ENCODE data around the gene PYGO2.

The PYGO2 gene

DNA sequence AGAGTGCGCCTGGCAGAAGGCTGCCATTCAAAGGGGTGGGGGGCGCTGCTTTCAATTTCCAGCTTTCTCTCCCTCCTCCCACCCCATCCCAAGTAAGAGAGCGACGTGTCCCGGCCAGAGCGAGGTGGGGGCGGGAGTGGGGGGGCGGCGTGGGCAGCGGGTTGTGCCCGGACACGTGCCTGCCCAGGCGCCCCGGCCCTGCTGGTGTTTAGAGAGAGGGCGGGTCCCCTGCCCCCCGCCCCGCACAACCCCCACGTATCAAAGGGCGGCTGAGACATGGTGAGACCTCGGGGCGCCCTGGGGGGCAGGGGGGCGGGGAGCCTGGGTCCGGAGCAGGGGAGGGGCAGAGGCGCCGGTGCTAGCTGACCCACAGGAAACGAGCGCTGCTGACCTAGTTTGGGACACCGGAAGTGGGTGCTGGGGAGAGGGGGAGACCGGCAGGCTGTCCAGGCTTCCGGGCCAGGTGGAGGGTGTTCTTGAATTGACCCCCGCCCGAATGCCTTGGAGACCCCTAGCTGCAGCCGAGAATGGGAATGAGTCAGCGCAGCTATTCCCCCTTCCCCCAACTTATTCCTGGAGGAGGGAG, 42.3 kb upstream of the PYGO2 start:
- Histone ChIP-seq H3K4me3 (ENCODE audit: low read depth, low read length) (peak overlapping the region; percentile 91), H3K27me3 (no peaks in the 10 kb centered on the region), H3K4me1 (peaks cover 8% of the 10 kb centered on the region), H3K9me3 (no peaks in the 10 kb centered on the region), H3K36me3 (no peaks in the 10 kb centered on the region)
- DNase-seq: no peak
- TF ChIP-seq, protein P1, sequence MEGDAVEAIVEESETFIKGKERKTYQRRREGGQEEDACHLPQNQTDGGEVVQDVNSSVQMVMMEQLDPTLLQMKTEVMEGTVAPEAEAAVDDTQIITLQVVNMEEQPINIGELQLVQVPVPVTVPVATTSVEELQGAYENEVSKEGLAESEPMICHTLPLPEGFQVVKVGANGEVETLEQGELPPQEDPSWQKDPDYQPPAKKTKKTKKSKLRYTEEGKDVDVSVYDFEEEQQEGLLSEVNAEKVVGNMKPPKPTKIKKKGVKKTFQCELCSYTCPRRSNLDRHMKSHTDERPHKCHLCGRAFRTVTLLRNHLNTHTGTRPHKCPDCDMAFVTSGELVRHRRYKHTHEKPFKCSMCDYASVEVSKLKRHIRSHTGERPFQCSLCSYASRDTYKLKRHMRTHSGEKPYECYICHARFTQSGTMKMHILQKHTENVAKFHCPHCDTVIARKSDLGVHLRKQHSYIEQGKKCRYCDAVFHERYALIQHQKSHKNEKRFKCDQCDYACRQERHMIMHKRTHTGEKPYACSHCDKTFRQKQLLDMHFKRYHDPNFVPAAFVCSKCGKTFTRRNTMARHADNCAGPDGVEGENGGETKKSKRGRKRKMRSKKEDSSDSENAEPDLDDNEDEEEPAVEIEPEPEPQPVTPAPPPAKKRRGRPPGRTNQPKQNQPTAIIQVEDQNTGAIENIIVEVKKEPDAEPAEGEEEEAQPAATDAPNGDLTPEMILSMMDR (IDR thresholded peaks at IDR 0.05; ENCODE audit: low read depth, low read length): no peak

DNA sequence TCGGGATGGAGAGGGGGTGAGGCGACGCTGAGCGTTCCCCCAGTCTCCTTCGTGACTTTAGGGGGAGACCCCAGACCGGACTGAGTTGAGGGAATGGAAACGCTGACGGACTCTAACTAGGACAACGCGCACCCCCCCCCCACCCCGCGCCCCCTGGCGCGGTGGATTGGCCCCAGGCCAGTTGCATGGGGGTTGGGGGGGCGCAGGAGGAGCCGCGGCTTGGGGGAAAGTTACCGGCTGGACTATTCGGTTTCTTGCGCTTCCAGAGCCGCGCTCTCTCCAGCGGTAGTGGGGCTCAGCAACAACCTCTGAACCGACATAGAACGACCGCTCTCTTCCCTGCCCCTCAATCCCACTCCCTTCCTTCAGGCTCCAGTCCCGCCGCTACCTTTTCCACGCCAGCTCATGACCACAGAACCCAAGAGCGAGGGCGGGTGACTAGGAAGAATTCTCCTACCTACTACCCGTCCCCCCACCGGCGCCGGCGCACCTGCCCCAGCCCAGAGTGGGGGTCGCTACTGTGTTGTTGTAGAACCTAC, 41.7 kb upstream of the PYGO2 start:
- Histone ChIP-seq H3K36me3 (no peaks in the 10 kb centered on the region), H3K4me3 (ENCODE audit: low read depth, low read length) (peak overlapping the region; percentile 91), H3K9me3 (no peaks in the 10 kb centered on the region), H3K27me3 (no peaks in the 10 kb centered on the region), H3K4me1 (peaks cover 10% of the 10 kb centered on the region)
- peak; percentile 44 for DNase-seq
- TF ChIP-seq, protein P1 (IDR thresholded peaks at IDR 0.05; ENCODE audit: low read depth, low read length): no peak

DNA sequence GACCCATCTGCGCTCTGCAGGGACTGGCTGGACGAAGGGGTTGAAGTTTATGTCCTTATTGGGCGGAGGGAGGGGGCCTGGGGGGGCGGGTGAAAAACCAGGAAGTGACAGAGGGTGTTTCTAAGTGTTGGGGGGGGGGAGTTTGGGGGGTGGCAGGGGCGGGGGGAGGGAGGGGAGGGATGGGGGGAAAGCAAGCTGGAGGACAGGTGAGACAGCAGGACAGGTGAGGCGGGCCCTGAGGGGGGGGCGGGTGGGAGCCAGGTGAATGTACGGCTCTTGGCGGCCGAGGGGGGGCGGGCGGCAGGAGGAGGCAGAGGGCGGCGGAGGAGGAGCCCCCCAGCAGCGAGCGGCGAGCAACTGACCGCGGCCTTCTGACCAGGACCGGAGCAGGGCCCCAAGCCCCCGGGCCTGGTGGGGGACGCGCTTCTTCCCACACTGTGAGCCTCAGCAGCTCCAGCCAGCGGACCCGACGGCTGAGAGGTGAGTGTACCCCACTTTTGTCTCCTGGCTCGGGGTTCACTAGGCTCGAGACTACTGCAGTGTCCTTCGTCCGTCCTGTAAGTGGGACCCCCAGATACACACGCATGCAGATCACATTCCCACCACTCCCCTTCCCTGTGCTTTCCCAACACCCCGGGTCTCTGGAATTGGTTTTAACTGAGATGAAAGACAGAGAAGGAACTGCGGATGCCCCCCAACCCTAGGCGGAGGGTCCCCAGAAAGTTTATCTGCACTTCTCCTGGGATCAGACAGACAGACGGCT, 41.1 kb upstream of the PYGO2 start, which contains the start of gene ZBTB7B:
Gene ZBTB7B, plus strand, starts transcription at position 339 of the 763 bp plus-strand sequence. CDS start 11,859 bp downstream, outside the sequence.
- no peaks in the 10 kb centered on the region for H3K27me3 ChIP-seq
- peak within 1 kb of the TSS; percentile 91 for H3K4me3 ChIP-seq (ENCODE audit: low read depth, low read length)
- TF ChIP-seq, protein P1 (IDR thresholded peaks at IDR 0.05; ENCODE audit: low read depth, low read length): no peak
- H3K9me3 ChIP-seq: no peaks in the 10 kb centered on the region
- peaks cover 10% of the 10 kb centered on the region for H3K4me1 ChIP-seq
- H3K36me3 ChIP-seq: no peaks in the 10 kb centered on the region
- DNase-seq: no peak

DNA sequence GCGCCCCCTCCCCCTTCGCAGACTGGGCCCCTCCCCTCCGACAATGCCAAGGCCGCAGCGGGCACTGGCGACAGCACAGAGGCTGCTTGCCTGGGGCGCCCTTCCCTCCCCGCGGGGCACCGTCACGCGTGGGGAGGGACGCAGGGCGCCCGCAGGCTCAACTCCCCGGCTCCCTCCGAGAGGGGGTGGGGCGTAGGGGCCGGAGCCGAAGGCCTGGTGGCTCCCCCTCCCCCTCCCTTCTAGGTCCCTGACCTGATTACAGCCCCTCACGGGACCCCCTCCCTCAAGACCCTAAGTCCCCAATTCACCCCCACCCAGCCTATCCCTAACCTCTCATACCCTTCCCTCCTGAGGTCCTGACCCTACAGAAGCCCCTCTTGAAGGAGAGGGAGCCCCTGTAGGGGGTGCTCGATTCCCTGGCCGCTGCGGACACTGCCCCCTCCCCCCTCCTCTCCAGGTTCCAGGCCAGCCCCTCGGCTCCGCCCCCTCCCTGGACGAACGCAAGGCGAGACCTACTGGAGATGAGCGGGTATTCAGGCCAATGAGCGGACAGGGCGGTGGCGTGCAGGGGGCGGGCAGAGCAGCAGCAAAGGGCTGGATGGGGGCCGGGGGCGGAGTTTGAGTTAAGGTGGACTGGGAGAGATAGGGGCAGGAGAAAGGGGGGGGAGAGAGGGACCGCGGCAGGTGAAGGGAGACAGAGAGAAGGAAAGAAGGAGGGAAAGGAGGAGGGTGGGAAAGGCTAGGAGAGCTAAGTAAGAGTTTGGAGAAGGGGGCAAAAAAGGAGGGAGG, 40.3 kb upstream of the PYGO2 start:
- Histone ChIP-seq H3K36me3 (no peaks in the 10 kb centered on the region), H3K4me1 (peaks cover 10% of the 10 kb centered on the region), H3K9me3 (no peaks in the 10 kb centered on the region), H3K4me3 (ENCODE audit: low read depth, low read length) (peak overlapping the region; percentile 72), H3K27me3 (no peaks in the 10 kb centered on the region)
- TF ChIP-seq, protein P1 (IDR thresholded peaks at IDR 0.05; ENCODE audit: low read depth, low read length): peak; percentile 58
- peak; percentile 100 for DNase-seq

DNA sequence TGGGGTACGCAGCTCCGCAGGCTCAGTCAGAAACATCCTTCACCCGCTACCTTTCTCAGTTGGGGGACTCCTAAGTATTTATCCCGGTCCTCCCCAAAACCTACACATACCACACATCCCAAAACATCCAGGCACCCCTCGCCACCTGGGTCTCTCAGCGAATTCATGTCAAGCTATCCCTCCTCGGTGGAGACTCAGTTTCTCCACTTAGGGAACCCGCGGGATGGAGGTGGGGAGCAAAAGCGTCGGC, 39.8 kb upstream of the PYGO2 start:
- H3K4me1 ChIP-seq: peaks cover 10% of the 10 kb centered on the region
- no peak for DNase-seq
- peak overlapping the region; percentile 72 for H3K4me3 ChIP-seq (ENCODE audit: low read depth, low read length)
- H3K27me3 ChIP-seq: no peaks in the 10 kb centered on the region
- H3K9me3 ChIP-seq: no peaks in the 10 kb centered on the region
- H3K36me3 ChIP-seq: no peaks in the 10 kb centered on the region
- TF ChIP-seq, protein P1 (IDR thresholded peaks at IDR 0.05; ENCODE audit: low read depth, low read length): no peak
